Left renal cortex interstitium (tissue), 4 donors: ENCODE data around the gene LAP3. TPM values are rescaled to one million over a fixed set of nuclear protein-coding genes. Genes with fewer than 3 reads are reported as not detected.
"Not testable (repeated sequence)": the region's sequence is repeated elsewhere in the genome, so short reads cannot be mapped to it uniquely, and the experiment has no call there.

ENCODE experiments used
- DNase-seq, 4 donors: peaks; one replicate each; pipeline ENCODE4 v3.0.0-alpha.2; 2013; ENCODE audit warnings: low read depth in 4 of 4, low spot score in 2 of 4, missing footprints in 1 of 4
- polyA plus RNA-seq, 4 donors: library from polyadenylated mRNA; unstranded; fragments of 120-200 nt; gene quantifications; one replicate each; pipeline ENCODE4 v1.2.1, GENCODE V29; 2013; ENCODE audit not compliant: insufficient read length in 4 of 4

Gene LAP3
- polyA plus RNA-seq, 4 donors, result 67.5 to 86.8 (median 74.5) TPM

- no peak for DNase-seq
Measured at GRCh38 chr4:17561195-17561909, 15.6 kb upstream of the LAP3 start.

- no peak for DNase-seq
Measured at GRCh38 chr4:17562157-17562556, 14.8 kb upstream of the LAP3 start.

- DNase-seq, result no peak
Measured at GRCh38 chr4:17565846-17566245, 11.2 kb upstream of the LAP3 start.

GRCh38 chr4:17567271-17567670 lies 9.7 kb upstream of the LAP3 start:
- no peak for DNase-seq

GRCh38 chr4:17574206-17574605 lies 2.8 kb upstream of the LAP3 start:
- DNase-seq, result no peak

- not testable (repeated sequence) for DNase-seq
Measured at GRCh38 chr4:17575177-17575576, 1.8 kb upstream of the LAP3 start.

- peak in 1 of 4 donors; percentile 29 for DNase-seq
Measured at GRCh38 chr4:17577665-17578481, 875 bp downstream of the LAP3 start.

GRCh38 chr4:17578482-17578891 lies 1.5 kb downstream of the LAP3 start:
- DNase-seq, result no peak

- DNase-seq, result no peak
Measured at GRCh38 chr4:17580969-17581368, 4.0 kb downstream of the LAP3 start.

GRCh38 chr4:17583276-17583675 lies 6.3 kb downstream of the LAP3 start:
- DNase-seq, result no peak

GRCh38 chr4:17583941-17584340 lies 6.9 kb downstream of the LAP3 start:
- no peak for DNase-seq

GRCh38 chr4:17584521-17585213 lies 7.7 kb downstream of the LAP3 start:
- no peak for DNase-seq

GRCh38 chr4:17587094-17587822 lies 10.3 kb downstream of the LAP3 start:
- DNase-seq, result no peak

GRCh38 chr4:17589355-17589754 lies 12.4 kb downstream of the LAP3 start:
- DNase-seq, result no peak

GRCh38 chr4:17595471-17596005 lies 18.5 kb downstream of the LAP3 start:
- DNase-seq, result no peak

- no peak for DNase-seq
Measured at GRCh38 chr4:17597517-17597916, 20.5 kb downstream of the LAP3 start.

- DNase-seq, result no peak
Measured at GRCh38 chr4:17599826-17600225, 22.8 kb downstream of the LAP3 start.

- no peak for DNase-seq
Measured at GRCh38 chr4:17605236-17605635, 28.2 kb downstream of the LAP3 start.

GRCh38 chr4:17613761-17614415 lies 36.9 kb downstream of the LAP3 start:
- no peak for DNase-seq
